Suprapubic skin (tissue), 4 donors: Measurements from ENCODE around the gene TAP1. TPM values are rescaled to one million over a fixed set of nuclear protein-coding genes. Genes with fewer than 3 reads are reported as not detected.

ENCODE experiments used
- DNase-seq, 2 donors: peaks; one replicate each; pipeline ENCODE4 v3.0.0-alpha.2; 2019; ENCODE audit warnings: low spot score in 2 of 2
- H3K27ac ChIP-seq: fragments of 200-600 bp; sonication (generic); one replicate; pipeline ENCODE4 v1.5.1; 2019
- H3K27me3 ChIP-seq: fragments of 200-600 bp; sonication (generic); one replicate; pipeline ENCODE4 v1.5.1; 2019
- H3K36me3 ChIP-seq: fragments of 200-600 bp; sonication (generic); one replicate; pipeline ENCODE4 v1.5.1; 2019
- H3K4me1 ChIP-seq: fragments of 200-600 bp; sonication (generic); one replicate; pipeline ENCODE4 v1.5.1; 2019
- H3K4me3 ChIP-seq: fragments of 200-600 bp; sonication (generic); one replicate; pipeline ENCODE4 v1.5.1; 2019; ENCODE audit warnings: mild to moderate bottlenecking
- H3K9me3 ChIP-seq: fragments of 200-600 bp; sonication (generic); one replicate; pipeline ENCODE4 v1.5.1; 2019
- CTCF ChIP-seq, 2 donors: fragments of 200-600 bp in 1 of 2; fragments of 450-650 bp in 1 of 2; sonication (generic) in 1 of 2; IDR thresholded peaks; one replicate each; pipeline ENCODE4 v1.5.1; 2016 to 2019; ENCODE audit warnings: antibody characterized with exemption in 2 of 2, mild to moderate bottlenecking in 1 of 2, moderate library complexity in 1 of 2
- EP300 ChIP-seq: sonication (generic); formaldehyde crosslinking; IDR thresholded peaks from one replicate; pipeline ENCODE4 v1.6.1; 2017; ENCODE audit warnings: antibody characterized with exemption
- POLR2A ChIP-seq, 2 donors: fragments of 450-650 bp; IDR thresholded peaks; one replicate each; pipeline ENCODE4 v1.6.1; 2017; ENCODE audit warnings: antibody characterized with exemption in 2 of 2, mild to moderate bottlenecking in 2 of 2, moderate library complexity in 2 of 2
- POLR2AphosphoS5 ChIP-seq, 3 donors: sonication (generic); formaldehyde crosslinking; IDR thresholded peaks; one replicate each; pipeline ENCODE4 v1.6.1; 2017; ENCODE audit warnings: antibody characterized with exemption in 3 of 3
- WGBS: methylation state at CpG from one replicate; pipeline ENCODE4 v1.1.5; 2018; 5-methylcytosine and 5-hydroxymethylcytosine counted together
- total RNA-seq, 4 donors: library from RNA; depleted of rRNA; stranded (reverse); fragments of >200 nt; gene quantifications; one replicate each; pipeline ENCODE4 v1.1.0, GENCODE V29; 2016

The TAP1 gene
- total RNA-seq, 4 donors from 2014 or later = 90.7 to 126 (median 101) TPM

GRCh38 chr6:32835167-32835893 lies 18.2 kb downstream of the TAP1 start:
- H3K36me3 ChIP-seq = peaks cover 33% of the 10 kb centered on the region
- DNase-seq = no peak
- peaks cover 13% of the 10 kb centered on the region for H3K4me1 ChIP-seq
- no peaks in the 10 kb centered on the region for H3K9me3 ChIP-seq
- TF ChIP-seq CTCF (IDR thresholded peaks at IDR 0.05) (no peak), EP300 (no peak), POLR2AphosphoS5 (IDR thresholded peaks at IDR 0.05) (no peak), POLR2A (IDR thresholded peaks at IDR 0.05) (no peak)
- no peak overlapping the region for H3K4me3 ChIP-seq
- WGBS = 92% methylated on average over 16 of the region's 16 CpGs
- no peak overlapping the region for H3K27ac ChIP-seq
- H3K27me3 ChIP-seq = no peaks in the 10 kb centered on the region

GRCh38 chr6:32833664-32834063 lies 19.8 kb downstream of the TAP1 start:
- Histone ChIP-seq H3K27ac (no peak overlapping the region), H3K4me1 (peaks cover 13% of the 10 kb centered on the region), H3K36me3 (peaks cover 50% of the 10 kb centered on the region), H3K4me3 (no peak overlapping the region), H3K27me3 (no peaks in the 10 kb centered on the region), H3K9me3 (no peaks in the 10 kb centered on the region)
- 81% methylated on average over 5 of the region's 5 CpGs for WGBS
- DNase-seq = no peak
- TF ChIP-seq POLR2A (IDR thresholded peaks at IDR 0.05) (no peak), CTCF (IDR thresholded peaks at IDR 0.05) (no peak), EP300 (no peak), POLR2AphosphoS5 (IDR thresholded peaks at IDR 0.05) (no peak)

DNA sequence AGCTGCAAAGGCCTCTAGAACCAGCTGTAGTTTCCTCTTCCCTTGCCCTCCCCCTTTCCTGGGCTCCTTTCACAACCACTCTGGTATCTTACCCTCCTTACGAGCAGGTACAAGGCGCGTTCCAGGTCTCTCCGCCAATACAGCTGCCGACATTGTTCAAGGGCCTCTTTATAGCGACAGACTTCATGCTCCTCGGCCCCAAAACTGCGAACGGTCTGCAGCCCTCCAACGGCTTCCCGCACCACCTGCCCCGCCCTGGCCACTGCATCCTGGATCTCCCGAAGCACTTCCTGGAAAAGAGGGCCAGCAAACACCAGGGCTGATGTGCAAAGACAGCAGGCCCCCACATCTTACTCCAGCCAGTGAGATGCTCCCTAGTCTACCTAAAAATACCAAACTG lies 21.0 kb downstream of the TAP1 start:
- H3K4me3 ChIP-seq = no peak overlapping the region

DNA sequence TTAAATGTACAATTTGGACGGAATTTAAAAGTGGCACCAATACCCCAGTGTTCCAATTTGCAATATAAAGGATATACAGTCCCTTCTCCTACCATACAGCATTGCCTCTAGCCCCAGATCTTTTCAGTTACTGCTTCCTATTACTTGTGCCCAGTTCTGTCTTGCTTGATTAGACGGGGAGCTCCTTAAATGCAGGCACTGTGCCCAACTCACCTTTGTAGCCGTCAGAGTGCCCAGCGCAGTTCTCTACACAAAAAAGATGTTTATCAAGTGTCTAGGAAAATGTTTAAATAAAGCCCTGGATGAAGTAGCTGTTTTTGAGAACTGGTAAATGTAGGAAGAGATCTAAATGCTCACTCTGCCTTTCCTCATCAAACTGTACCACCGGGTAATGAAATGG lies 22.6 kb downstream of the TAP1 start:
- DNase-seq = no peak
- Histone ChIP-seq H3K4me1 (peaks cover 11% of the 10 kb centered on the region), H3K27me3 (no peaks in the 10 kb centered on the region), H3K27ac (no peak overlapping the region), H3K9me3 (no peaks in the 10 kb centered on the region), H3K36me3 (peaks cover 52% of the 10 kb centered on the region), H3K4me3 (no peak overlapping the region)
- no peak for TF ChIP-seq POLR2A (IDR thresholded peaks at IDR 0.05)
- TF ChIP-seq EP300 = no peak
- TF ChIP-seq POLR2AphosphoS5 (IDR thresholded peaks at IDR 0.05) = no peak
- TF ChIP-seq CTCF (IDR thresholded peaks at IDR 0.05) = no peak
- WGBS = 88% methylated on average over 5 of the region's 5 CpGs

More for the DNA sequence above, 21.0 kb downstream of the TAP1 start:
- no peak overlapping the region for H3K27ac ChIP-seq
- 82% methylated on average over 13 of the region's 13 CpGs for WGBS
- no peak for TF ChIP-seq POLR2A (IDR thresholded peaks at IDR 0.05)
- no peak for TF ChIP-seq CTCF (IDR thresholded peaks at IDR 0.05)
- TF ChIP-seq POLR2AphosphoS5 (IDR thresholded peaks at IDR 0.05) = no peak
- H3K9me3 ChIP-seq = no peaks in the 10 kb centered on the region
- H3K36me3 ChIP-seq = peaks cover 52% of the 10 kb centered on the region
- H3K4me1 ChIP-seq = peaks cover 8% of the 10 kb centered on the region
- no peaks in the 10 kb centered on the region for H3K27me3 ChIP-seq
- DNase-seq = no peak

DNA sequence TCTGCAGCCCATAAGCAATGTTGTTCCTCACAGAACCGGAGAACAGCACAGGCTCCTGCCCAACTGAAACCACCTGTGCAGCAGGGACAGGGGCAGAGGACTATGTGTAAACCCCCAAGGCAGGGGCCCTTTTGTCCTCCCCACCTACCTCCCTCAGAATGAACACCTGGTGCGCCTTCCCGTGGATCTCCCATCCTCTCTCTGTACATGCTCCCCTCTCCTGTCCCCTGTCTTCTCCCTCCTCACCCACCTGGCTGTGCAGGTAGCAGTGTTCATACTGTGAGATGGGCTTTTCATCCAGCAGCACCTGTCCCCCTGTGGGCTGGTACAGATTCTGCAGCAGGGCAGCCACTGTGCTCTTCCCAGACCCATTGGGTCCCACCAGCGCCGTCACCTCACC lies 23.5 kb downstream of the TAP1 start:
- H3K9me3 ChIP-seq = no peaks in the 10 kb centered on the region
- H3K27me3 ChIP-seq = no peaks in the 10 kb centered on the region
- TF ChIP-seq POLR2AphosphoS5 (IDR thresholded peaks at IDR 0.05) (no peak), EP300 (no peak), POLR2A (IDR thresholded peaks at IDR 0.05) (no peak), CTCF (IDR thresholded peaks at IDR 0.05) (no peak)
- WGBS = 96% methylated on average over 5 of the region's 5 CpGs
- peaks cover 13% of the 10 kb centered on the region for H3K4me1 ChIP-seq
- no peak overlapping the region for H3K27ac ChIP-seq
- H3K4me3 ChIP-seq = no peak overlapping the region
- no peak for DNase-seq
- peaks cover 47% of the 10 kb centered on the region for H3K36me3 ChIP-seq
